Fibroblast of the aortic adventitia (primary cell): Measurements from ENCODE around the gene NUP62CL. TPM values are rescaled to one million over a fixed set of nuclear protein-coding genes. Genes with fewer than 3 reads are reported as not detected.

ENCODE experiments used
- DNase-seq: peaks from one replicate; pipeline ENCODE4 v3.0.0-alpha.2; 2010; ENCODE audit warnings: low read depth
- H3K4me3 ChIP-seq: 2 replicates; pipeline ENCODE4 v1.5.1; 2011; ENCODE audit warnings: low read depth, mild to moderate bottlenecking, control low read depth, low read length, moderate library complexity
- total RNA-seq: library from RNA; depleted of rRNA; stranded (reverse); fragments of >200 nt; gene quantifications from 2 replicates; pipeline ENCODE4 v1.2.3, GENCODE V29; 2012; ENCODE audit warnings: low replicate concordance
- TF ChIP-seq, protein P1 (sequence below): IDR thresholded peaks from 2 replicates; pipeline ENCODE4 v1.5.1; 2011; ENCODE audit warnings: mild to moderate bottlenecking, low read length, control low read depth, inconsistent platforms; ENCODE audit not compliant: insufficient read depth

Gene NUP62CL
- total RNA-seq, 1 donor: 0.09 TPM

DNA sequence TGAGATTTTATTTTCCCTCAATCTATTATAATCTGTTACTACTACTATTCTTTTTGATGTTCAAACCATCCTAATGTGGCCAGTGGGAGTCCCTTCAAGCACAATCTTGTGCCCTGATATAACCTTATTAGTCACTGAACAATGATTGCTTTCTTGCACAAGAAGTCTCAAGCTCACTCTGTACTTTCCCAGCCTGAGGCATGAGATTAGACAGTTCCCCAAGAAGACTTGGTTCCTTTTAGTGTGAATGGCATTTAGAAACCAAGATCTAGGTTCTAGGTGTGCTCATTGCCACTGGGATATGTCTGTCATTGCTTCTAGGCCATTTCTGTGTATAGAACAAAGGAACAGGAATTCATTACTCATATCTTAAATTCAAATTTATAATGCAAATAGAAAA lies 59.6 kb downstream of the NUP62CL start:
- TF ChIP-seq, protein P1, sequence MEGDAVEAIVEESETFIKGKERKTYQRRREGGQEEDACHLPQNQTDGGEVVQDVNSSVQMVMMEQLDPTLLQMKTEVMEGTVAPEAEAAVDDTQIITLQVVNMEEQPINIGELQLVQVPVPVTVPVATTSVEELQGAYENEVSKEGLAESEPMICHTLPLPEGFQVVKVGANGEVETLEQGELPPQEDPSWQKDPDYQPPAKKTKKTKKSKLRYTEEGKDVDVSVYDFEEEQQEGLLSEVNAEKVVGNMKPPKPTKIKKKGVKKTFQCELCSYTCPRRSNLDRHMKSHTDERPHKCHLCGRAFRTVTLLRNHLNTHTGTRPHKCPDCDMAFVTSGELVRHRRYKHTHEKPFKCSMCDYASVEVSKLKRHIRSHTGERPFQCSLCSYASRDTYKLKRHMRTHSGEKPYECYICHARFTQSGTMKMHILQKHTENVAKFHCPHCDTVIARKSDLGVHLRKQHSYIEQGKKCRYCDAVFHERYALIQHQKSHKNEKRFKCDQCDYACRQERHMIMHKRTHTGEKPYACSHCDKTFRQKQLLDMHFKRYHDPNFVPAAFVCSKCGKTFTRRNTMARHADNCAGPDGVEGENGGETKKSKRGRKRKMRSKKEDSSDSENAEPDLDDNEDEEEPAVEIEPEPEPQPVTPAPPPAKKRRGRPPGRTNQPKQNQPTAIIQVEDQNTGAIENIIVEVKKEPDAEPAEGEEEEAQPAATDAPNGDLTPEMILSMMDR: no peak
- H3K4me3 ChIP-seq: no peak overlapping the region
- peak; percentile 11 for DNase-seq

DNA sequence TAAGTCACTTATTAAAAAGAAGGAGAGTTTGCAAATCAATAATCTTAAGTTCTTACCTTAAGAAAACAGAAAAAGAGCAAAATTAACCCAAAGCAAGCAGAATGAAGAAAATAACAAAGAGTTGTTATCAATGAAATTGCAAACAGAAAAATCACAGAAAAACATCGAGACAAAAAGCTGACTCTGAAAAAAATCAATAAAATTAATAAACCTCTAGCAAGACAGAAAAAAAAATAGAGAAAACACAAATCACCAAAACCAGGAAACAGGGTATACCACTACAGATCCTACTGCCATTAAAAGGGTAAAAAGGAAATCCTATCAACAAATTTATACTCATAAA lies 70.3 kb downstream of the NUP62CL start:
- DNase-seq: no peak
- no peak overlapping the region for H3K4me3 ChIP-seq
- TF ChIP-seq, protein P1: no peak

DNA sequence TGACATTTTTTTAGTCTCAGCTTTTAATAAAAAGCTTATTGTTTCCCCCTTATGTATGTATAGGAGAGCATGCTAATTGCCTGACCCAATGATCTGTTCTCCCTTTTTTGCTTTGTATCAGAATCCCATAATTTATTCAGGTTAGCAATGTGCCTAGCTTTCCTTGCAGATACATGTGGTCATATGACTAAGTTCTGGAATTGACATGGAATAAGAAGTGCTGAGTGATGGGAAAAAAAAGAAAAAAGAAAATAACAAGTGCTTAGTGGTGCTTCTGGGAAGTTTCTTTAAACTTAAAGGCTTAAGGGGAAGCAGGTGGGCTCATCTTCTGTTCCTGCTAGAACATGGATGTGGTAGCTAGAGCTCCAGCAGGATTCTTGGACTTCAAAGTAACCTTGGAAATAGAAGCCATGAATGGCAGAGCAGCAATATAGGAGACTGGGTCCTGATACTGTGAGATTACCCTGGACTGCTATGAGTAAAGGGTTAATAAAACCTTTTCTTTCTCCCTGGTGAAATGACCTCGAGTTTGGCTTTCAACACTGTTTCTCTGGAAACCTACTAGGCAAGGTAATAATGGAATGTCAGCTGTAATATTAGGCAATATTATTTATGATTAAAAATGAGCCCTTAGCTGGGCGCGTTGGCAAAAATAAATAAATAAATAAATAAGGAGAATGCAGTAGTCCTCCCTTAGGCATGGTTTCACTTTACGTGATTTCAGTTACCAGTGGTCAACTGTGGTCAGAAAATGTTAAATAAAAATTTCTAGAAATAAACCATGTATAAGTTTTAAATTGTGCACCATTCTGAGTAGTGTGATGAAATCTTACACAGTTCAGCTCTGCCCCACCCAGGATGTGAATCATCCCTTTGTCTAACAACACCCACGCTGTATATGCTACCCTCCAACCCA lies 70.9 kb downstream of the NUP62CL start:
- TF ChIP-seq, protein P1: no peak
- no peak overlapping the region for H3K4me3 ChIP-seq
- peak; percentile 75 for DNase-seq

DNA sequence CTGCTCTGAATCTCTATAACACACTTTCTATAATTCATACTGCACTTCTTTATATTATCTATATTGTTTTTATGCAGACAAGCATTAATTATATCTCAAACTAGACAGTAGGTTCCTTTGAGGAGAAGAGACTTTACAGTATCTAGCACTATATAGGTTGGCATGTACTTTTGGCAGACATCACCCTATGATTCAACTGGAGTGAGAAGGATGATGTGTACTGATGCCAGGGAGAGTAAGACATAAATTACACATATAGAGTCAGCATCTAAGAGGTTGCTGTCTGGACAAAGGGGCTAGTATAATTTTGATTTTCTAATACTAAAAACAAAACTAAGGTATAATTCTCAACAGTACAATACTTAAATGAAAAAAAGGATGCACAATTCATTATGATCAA lies 82.5 kb downstream of the NUP62CL start:
- TF ChIP-seq, protein P1: no peak
- DNase-seq: no peak
- H3K4me3 ChIP-seq: no peak overlapping the region

DNA sequence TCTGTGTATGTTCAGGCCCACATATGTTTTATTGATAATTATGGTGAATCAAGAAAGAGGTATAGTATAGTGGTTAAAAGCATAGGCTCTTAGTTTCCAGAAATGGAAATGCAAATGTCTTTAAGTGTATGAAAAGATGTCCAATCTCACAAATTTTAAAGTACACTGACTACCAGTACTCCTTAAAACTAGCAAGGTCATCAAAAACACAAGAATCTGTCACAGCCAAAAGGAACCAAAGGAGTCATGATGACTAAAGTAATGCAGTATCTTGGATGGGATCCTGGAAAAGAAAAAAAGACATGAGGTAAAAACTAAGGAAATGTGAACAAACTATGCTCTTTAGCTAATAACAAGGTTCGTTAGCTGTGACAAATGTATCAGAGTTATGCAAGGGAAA lies 87.0 kb downstream of the NUP62CL start:
- H3K4me3 ChIP-seq: no peak overlapping the region
- no peak for DNase-seq
- TF ChIP-seq, protein P1: no peak

DNA sequence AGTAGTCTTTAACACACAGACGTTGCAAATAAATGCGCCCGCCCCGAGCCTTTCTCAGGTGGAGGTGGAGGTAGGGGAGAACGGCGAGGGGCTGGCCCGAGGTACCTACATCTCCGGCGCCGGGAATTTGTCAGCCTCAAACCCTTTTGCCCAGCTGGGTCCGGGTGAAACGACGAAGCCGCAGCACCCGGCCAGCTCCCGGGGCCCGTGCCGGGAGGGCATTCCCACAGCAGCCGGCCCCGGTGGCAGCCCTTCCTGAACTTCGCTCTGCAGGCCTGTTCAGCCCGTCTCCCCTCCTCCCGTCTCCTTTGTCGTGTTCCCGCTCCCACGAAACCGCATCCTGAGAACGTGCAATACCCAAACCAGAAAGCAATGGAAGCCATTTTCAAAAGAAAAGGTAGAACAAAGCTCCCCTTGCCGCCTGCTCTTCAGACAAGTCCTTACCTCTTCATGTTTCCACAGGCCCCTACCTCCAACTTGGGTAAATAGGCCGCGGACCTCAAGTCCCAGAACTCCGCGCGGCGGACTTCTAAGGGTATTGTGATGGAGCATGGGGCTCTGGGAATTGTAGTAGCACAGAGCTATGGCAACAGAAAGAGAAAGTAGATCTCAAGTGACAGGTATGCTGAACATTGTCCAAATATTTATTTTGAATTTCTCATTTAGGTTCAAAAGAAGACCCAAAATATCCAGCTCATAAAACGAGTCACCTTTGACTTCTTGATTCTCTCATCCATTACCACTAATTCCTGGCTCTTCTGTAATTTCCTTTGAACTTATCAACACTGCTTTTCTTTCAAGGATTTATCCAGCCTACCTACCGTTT lies 87.7 kb downstream of the NUP62CL start, which contains the start of gene RBM41:
TSS of gene RBM41 (minus strand) at position 501 of the 826 bp plus-strand sequence. CDS start at position 452, 49 bp downstream.
- DNase-seq: peak; percentile 75
- peak within 1 kb of the TSS; percentile 62 for H3K4me3 ChIP-seq
- TF ChIP-seq, protein P1: no peak
